Epithelial cell of umbilical artery (primary cell): ENCODE results near the gene ISCU. TPM values are rescaled to one million over a fixed set of nuclear protein-coding genes. Genes with fewer than 3 reads are reported as not detected.

Experiments
- total RNA-seq: library from RNA; depleted of rRNA; stranded (reverse); fragments of >200 nt; gene quantifications from 2 replicates; pipeline ENCODE4 v1.2.3, GENCODE V29; 2014

ISCU gene
- total RNA-seq: 95.5 and 117 TPM in 2 replicates

GRCh38 chr12:108562348-108563135, at the start of gene ISCU:
Gene ISCU, plus strand, starts transcription at chr12:108562596. Its CDS starts 27 bp downstream, at chr12:108562623.

GRCh38 chr12:108514973-108515814, 47.2 kb upstream of the ISCU start, which contains the start of gene FICD:
Gene FICD, plus strand, starts transcription at chr12:108515277. Its CDS starts 1,696 bp downstream, at chr12:108516973.

GRCh38 chr12:108560752-108561719, 1.4 kb upstream of the ISCU start, which contains the start of gene SART3:
Gene SART3, minus strand, starts transcription at chr12:108561173. Its CDS starts 19 bp downstream, at chr12:108561154.

GRCh38 chr12:108597559-108598471, 35.4 kb downstream of the ISCU start, which contains the start of gene TMEM119:
Gene TMEM119, minus strand, starts transcription at chr12:108598084. Its CDS starts 5,701 bp downstream, at chr12:108592383.

Other genes starting within 250 kb of the ISCU start
- not detected in 2 replicates for gene CMKLR1, start 223.3 kb upstream of the ISCU start, total RNA-seq
- gene FICD, start 47.3 kb upstream of the ISCU start, total RNA-seq: 4.9 and 5.3 TPM in 2 replicates
- 41.6 and 69.6 TPM in 2 replicates for gene SART3, start 1.4 kb upstream of the ISCU start, total RNA-seq
- 0.32 and 0.76 TPM in 2 replicates for gene TMEM119, start 35.5 kb downstream of the ISCU start, total RNA-seq
- 0.61 TPM in 1 of 2 replicates, not detected in the other for gene SELPLG, start 71.3 kb downstream of the ISCU start, total RNA-seq
- 194 and 233 TPM in 2 replicates for gene CORO1C, start 168.9 kb downstream of the ISCU start, total RNA-seq